HG03565 (cell line): Measurements from ENCODE around the gene MFSD12.
"Not testable (repeated sequence)": the region's sequence is repeated elsewhere in the genome, so short reads cannot be mapped to it uniquely, and the experiment has no call there.

ENCODE experiments used
- ATAC-seq: cut with Tn5 transposase; IDR thresholded peaks from one replicate; pipeline ENCODE4 v1.9.1; 2021; ENCODE audit warnings: mild to moderate bottlenecking, moderate library complexity; ENCODE audit not compliant: unreplicated experiment

The MFSD12 gene

DNA sequence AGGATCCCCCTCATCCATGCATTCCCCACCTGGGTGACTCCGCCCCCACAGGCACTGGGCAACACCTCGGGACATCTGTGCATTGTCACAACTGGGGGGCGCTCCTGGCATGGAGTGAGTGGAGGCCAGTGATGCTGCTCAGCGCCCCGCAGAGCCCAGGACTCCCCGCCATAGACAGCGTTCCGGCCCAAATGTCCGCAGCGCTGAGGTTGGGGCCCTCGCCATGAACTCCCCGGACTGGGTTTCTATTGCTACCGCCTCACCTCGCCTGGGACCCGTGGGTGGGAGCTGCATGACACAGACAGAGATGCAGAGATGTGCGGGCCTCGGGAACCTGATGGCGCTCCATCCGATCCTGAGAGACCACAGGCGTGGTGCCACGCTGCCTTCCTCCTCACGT is 46.7 kb downstream of the MFSD12 start:
- ATAC-seq, result no peak

DNA sequence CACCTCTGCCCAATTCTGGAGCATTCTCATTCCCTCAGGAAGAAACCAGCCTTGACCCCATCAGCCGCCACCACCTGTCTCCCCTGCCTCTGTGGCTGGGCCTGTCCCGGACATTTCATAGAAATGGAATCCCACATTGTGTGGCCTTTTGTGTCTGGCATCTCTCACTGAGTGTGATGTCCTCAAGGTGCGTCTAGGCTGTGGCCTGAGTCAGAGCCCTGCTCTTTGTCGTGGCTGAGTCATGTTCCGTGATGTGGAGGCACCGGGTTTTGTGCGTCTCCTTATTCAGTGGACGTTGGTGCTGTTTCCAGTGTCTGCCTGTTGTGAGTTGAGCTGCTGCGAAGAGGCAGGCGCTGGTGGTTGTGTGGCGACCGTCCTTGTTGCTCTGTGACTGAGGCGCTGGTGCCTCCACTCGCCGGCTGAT is 47.8 kb downstream of the MFSD12 start:
- no peak for ATAC-seq

DNA sequence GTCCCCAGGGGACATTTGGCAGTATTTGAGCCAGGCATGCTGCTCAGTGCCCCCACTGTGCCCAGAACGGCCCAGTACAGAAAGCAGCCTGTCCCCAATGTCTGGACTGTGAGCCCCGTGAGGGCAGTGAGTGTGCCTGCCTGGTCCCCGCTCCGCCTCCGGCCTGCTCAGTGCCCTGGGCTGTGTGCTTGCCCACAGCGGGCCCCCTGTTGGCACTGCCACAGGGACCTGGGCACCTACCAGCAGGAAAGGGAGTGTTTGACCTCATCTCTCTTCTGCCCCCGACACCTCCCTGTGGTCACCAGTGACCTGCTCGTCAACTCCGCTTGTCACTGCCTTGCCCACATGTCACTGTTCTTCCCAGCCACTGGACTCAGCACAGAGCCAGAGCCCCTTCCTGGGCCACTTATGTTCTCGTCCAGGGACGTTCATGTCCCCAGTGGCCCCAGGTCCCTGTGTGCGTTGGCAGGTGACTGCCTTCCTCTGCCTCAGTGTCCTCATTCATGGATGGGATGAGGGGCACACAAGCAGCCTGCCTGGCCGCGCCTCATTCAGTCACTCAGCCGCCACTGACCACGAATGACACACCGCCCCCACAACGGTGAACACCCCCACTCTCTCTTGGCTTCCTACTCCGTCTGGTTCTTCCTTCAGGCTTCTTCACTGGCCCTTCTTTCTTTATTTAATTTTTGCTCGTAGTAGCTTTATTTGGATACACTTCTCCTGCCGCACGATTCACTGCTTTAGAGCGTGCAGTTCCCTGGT is 48.4 kb downstream of the MFSD12 start:
- ATAC-seq, result no peak

DNA sequence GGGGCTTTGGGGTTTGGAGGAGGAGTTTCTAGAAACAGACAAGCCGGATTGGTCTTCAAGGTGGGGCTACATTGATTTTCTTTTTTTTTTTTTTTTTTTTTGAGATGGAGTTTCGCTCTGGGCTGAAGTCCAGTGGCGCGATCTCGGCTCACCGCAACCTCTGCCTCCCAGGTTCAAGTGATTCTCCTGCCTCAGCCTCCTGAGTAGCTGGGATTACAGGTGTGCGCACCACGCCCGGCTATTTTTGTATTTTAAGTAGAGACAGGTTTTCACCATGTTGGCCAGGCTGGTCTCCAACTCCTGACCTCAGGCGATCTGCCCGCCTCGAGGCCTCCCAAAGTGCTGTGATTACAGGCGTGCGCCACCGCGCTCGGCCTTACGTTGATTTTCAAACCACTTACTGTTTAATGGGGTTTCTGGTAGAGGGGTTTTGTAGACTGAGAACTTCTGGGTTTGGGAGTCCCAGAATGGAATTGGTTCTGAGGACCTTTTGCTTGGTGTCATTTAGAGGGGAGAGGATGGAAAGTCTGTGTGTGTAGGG is 49.2 kb downstream of the MFSD12 start:
- ATAC-seq, result not testable (repeated sequence)

DNA sequence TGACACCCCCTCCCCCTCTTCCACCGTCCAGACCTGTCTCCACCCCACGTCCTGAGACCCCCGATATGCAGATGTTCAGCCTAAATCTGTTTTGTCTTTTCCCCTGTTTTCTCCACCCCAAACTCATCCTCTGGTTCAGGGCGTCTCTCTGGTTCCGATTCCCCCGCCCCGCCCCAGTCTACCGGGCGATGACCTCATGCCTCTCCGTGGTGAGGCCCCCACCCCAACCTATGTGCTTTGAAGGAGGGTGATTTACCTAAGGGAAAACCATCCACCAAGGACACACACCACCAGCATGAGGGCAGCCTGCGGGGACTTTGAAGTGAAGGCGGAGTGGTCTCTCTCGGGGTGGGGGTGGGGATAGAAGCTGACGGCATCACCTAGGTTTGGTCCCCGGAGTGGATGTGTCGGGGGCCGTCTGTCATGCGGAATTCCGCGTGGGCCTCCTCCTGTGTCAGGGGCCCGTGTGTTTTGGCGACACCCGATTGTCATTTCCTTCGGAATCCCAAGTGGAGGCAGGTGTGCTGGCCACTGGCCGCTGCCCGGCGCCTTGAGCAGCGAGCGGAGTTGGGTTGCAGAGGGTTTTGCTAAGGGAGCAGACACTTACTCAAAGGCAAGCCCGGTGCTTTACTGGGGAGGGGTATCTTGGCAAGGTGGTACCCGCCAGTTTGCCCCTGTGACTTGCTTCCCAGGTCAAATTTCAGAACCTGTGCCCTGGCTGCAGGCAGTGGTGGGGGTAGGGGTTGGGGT is 49.8 kb downstream of the MFSD12 start:
- ATAC-seq, result no peak

DNA sequence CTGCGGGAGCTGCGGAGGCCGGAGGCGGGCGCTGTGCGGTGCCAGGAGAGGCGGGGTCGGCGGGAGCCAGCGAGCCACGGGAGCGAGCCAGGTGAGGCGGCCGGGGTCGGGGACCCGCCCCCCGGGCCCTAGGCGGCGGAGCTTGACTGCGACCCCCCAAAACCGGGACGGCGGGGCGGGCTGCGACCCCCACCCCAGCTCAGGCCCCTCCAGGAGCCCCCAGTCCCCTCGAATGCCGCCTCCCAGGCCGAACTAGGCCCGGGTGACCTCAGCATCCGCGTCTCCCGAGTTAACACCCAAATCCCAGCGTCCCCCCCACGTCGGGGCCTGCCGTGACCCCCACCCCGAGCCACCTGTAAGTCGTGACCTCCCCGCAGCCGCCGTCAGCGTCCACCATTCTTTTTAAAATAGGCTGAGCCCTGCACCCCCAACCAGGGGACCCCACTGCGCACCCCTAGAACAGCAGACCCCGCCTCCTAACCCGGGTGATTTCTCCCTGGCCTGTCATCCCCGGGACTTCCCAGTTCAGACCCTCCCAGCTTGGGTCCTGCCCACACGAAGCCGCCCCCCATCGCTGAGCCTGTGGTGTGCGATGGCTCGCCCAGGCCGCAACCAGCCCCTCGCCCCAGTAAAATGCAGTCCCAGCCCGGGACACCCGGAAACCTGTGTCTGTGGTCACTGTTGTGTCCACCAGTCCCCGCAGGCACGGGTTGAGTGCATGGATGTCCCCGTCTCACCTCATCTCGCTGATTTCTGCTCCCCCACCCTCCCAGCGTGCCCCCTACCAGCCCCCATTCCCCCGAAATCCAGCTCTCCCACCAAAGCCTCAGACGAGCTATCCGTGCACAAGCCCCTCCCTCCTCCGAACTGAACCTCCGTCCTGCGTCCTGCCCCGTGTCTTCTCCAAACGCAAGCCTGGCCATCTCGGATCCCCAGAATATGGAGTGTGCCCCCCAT is 50.7 kb downstream of the MFSD12 start:
- ATAC-seq, result no peak

DNA sequence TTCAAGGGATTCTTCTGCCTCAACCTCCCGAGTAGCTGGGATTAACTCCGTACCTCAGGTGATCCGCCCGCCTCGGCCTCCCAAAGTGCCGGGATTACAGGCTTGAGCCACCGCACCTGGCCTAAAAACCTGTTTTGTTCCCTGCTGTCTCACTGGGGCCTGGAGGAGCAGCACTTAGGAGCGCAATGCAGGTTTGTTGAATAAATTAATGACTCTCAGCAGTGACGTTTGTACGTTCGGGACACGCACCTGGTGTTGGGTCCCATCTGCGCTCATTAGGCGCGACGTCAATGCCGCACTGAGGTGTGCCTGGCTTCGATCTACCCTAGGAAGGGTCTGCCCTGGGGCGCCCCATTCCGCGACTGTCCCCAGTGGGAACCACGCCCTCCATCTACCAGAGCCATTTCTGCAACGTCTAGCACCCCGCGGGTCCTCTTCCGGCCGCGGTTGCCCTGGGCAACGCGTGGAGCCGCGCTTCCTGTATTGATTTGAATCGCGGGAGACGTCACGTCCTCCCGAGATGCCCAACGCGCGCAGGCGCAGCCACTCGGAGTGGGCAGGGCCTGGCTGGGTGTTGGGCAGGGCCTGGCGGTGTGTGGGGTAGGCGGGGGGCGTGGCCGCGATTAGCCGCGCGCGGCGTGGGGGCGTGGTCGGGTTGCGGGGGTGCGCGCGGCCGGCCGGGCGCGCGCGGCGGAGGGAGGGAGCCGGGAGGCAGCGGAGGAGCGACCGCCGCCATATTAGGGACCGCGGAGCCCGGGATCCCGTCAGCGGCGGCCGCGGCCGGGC is 51.6 kb downstream of the MFSD12 start, which contains the start of gene FZR1:
FZR1 (plus strand) TSS at position 714 of the 786 bp plus-strand sequence. CDS start 16,679 bp downstream, outside the sequence.
- peak; percentile 88 for ATAC-seq

DNA sequence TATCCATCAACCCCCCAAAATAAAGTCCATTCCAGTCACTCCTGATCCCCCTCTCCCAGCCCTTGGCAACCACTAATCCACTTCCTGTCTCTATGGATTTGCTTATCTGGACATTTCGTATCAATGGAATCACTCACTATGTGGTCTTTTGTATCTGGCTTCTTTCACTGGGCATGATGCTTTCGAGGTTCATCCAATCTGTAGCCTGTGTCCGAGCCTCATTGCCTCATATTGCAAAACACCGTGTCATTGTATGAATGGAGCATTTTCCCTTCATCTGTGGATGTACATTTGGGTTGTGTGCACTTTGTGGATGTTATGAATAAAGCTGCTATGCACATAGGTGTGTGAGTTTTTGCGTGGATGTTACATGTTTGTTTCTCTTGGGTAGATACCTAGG is 52.7 kb downstream of the MFSD12 start:
- ATAC-seq, result no peak

DNA sequence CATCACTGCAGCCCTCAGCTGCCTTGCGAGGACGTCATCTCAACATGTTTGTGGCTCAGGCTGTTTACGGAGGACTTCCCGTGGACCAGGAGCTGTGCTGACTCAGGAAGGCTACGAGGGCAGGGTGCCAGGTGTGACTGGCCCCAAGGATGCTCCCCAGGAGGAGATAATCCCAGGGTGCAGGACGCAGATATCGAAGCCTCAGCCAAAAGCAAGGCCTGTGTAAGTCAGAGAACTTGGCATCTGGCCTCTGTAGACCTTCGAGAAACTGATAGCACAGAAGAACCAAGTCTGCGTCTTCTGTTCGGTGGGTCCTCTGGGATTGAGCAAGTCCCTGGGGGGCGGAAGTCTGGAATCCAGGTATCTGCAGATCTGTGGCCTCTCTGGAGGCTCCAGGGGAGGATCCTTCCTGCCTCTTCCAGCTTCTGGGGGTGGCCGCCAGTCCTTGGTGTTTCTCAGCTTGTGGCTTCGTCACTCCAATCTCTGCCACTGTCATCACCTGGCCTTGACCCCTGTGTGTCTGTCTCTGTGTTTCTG is 54.3 kb downstream of the MFSD12 start:
- no peak for ATAC-seq

DNA sequence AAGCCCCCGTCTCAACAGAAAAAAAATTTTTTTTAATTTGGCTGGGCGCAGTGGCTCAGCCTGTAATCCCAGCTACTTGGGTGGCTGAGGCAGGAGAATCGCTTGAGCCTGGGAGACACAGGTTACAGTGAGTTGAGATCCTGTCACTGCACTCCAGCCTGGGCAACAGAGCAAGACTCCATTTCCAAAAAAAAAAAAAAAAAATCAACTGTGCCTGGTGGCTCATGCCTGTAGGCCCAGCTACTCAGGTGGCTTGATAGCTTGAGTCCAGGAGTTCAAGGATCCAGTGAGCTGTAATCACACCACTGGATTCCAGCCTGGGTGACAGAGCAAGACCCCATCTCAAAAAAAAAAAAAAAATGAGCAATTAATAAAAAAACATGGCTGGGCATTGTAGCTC is 55.6 kb downstream of the MFSD12 start:
- ATAC-seq, result no peak

DNA sequence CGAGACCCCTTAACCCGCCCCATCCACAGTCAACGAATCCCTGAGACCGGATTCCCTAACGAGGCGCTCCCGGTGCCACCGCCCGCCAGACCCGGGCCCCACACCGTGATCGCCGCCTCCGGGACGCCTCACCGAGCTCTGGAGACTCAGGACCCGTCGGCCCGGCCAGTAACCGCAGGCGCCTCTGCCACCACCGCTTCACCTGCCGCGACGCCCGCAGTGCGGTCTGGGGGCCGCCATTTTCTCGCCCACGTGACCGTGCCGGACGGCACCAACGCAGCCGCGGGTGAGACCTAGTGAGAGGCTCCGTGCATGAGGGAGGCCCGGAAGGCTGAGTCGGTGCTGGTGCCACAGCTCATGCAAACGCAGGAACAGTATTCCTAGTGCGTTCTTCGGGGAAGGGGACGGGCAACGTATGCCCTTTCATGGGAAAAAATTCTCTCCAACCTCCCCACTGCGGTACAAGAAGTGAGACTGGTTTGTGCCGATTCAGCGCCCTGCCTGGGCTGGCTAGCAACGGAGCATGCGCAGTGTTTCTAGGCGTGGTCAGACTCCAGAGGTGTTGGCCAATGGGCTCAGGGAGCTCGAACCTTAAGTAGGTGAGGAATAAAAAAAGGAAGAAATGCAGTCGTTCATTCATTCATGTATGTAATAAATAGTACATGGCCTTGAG is 56.8 kb downstream of the MFSD12 start, which contains the start of gene DOHH:
DOHH (minus strand) TSS at position 246 of the 673 bp plus-strand sequence. CDS start 3,860 bp downstream, outside the sequence.
- ATAC-seq, result peak; percentile 82

DNA sequence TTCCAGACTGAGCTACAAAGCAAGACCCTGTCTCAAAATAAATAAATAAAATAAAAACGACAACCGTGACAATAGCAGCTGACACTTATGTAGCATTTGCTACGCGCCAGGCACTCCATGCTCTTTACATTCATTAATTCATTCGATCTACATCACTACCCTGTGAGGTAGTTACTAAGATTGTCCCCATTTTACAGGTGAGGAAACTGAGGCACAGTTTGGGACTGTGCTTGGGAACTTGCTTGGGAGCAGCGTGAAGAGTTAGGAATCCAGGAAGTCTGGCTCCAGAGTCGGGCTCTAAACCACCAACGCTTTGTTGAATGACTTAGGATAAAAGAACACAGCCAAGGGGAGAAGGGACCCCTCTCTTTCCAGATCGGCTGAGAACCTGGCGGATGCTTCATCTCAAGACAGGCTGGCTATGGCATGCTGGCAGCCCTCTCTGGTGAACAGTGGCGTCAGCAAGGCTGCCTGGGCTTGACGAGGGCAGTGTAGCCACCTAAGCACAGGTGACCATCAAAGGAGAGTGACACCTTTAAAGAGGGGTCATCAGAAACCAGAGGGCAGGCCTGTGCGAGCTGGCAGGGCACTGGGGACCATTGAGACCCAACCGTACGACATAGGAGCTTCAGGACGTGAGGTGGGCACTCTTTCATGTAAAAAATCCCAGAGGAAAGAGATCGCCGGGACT is 57.5 kb downstream of the MFSD12 start:
- ATAC-seq, result no peak

DNA sequence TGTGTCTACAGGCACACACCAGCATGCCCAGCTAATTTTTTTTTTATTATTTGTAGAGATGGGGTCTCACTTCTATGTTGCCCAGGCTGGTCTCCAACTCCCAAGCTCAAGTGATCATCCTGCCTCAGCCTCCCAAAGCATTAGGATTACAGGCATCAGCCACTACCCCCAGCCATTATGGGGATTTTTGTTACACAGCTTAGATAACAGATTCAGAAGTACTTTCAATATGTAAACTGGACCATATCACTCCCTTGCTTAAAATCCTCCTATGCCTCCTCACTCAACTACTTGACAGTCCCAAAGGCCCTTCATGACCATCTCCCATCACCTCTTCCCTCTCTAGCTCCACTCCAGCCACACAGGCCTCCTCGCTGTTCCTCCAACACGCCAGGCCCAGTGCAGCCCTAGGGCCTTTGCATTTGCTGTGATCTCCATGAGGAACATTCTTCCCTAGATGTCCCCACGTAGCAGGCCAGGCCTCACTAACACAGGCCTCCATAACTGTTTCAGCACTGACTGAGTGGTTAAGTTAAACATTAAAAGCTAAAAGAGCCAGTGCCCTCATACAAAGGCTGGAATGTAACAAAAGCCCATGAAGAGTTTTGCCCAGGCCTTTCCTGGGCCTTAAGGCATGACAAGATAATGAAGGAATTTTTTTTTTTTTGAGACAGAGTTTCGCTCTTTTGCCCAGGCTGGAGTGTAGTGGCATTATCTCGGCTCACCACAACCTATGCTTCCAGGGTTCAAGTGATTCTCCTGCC is 59.4 kb downstream of the MFSD12 start:
- ATAC-seq, result no peak

DNA sequence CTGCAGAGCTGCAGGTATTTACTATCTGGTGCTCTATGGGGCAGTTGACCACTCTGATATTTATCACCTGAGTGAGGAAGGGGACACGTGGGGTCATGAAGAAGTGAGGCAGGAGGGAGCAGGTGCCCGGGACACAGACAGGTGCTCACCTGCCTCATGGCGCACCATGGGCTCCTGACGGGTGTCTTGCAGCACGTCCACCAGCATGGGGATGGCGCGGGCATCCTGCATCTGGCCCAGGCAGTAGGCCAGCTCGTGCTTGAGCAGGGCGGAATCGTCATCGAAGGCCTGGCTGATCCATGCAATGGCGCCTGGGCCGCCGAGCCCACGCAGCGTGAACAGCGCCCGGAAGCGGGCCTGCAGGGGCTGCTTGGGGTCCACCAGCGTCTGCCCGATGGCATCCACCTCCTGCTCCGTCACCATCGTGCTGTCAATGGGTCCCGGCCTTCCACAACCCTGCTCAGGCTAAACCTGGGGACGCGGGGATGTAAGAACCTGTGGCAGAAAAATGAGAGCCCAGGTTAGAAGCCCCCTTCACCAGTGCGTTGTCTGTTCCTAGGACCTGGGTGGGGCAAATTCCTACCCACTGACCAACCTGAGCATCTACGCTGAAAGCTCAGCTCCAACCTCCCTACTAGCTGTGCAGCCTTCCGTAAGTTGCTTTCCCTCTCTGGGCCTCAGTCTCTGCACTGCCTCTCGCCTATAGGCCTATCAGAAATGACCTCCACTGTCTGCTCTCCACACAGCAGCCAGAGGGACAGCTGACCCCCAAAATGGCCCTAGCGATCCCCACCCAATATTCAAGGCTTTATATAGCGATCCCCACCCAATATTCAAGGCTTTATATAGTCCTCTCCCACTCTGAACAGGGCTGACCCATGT is 60.8 kb downstream of the MFSD12 start:
- ATAC-seq, result no peak

DNA sequence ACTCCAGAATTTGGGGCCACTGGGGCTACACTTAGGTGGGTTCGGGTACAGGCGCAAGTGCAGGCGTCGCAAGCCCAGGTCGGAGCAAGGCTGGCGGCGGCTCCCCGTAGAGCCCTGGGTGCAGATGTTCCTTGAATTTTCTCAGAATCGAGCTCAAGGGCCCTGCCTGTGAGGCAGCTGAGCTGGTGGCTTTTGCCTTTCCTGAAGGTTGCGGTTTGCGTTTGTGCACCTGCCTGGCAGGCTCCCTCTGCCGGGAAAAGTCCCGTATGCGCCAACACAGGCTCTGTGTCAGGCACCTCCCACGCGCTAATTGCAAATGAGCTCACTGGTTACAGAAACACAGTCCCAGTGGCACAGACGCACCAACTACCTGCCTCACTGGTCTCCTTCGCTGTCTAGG is 62.8 kb downstream of the MFSD12 start:
- ATAC-seq, result no peak
